ENCODE data around the gene TET2.

DNA sequence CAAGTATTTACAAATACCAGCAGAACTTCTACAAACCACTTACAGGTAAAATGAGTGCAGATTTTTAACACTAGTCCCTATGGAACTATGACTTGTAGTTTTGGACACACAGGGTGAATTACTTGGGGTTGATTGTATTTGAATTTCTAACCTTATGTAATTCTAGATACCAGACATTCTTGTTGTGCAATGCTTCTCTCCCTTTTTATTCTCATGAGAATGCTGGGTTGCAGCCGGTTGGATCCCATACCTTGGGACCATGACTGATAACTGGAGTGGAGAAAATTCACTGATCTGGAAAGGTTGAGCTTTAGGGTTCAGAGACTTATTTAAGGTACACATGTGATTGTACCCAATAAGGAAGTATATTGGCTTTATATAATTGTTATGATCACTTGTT, 8.8 kb downstream of the TET2 start:
- no peak for TF ChIP-seq POLR2A (IDR thresholded peaks at IDR 0.05)
- TF ChIP-seq, protein P1, sequence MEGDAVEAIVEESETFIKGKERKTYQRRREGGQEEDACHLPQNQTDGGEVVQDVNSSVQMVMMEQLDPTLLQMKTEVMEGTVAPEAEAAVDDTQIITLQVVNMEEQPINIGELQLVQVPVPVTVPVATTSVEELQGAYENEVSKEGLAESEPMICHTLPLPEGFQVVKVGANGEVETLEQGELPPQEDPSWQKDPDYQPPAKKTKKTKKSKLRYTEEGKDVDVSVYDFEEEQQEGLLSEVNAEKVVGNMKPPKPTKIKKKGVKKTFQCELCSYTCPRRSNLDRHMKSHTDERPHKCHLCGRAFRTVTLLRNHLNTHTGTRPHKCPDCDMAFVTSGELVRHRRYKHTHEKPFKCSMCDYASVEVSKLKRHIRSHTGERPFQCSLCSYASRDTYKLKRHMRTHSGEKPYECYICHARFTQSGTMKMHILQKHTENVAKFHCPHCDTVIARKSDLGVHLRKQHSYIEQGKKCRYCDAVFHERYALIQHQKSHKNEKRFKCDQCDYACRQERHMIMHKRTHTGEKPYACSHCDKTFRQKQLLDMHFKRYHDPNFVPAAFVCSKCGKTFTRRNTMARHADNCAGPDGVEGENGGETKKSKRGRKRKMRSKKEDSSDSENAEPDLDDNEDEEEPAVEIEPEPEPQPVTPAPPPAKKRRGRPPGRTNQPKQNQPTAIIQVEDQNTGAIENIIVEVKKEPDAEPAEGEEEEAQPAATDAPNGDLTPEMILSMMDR (IDR thresholded peaks at IDR 0.05) = no peak
